Endothelial cell of umbilical vein (primary cell): ENCODE data around the gene UNC119B. TPM values are rescaled to one million over a fixed set of nuclear protein-coding genes. Genes with fewer than 3 reads are reported as not detected.

Source experiments
- BruUV-seq: library from RNA; stranded (reverse); fragments of 400-500 nt; replicated peaks from 2 replicates; lab custom pipeline; 2021; lab: Mats Ljungman, UMichigan
- CTCF ChIA-PET: fragments of 300-600, 350-600 bp; sonication (Branson Sonifier 250); formaldehyde crosslinking; loops from one replicate; lab custom pipeline; 2021; ENCODE audit warnings: antibody characterized with exemption, inconsistent platforms; lab: Charles Lee
- POLR2A ChIA-PET: fragments of 300-600, 350-600 bp; sonication (Branson Sonifier 250); formaldehyde crosslinking; loops from one replicate; lab custom pipeline; 2021; ENCODE audit warnings: antibody characterized with exemption, inconsistent platforms; lab: Charles Lee
- DNase-seq: peaks from one replicate; pipeline ENCODE4 v3.0.0-alpha.2; 2011; ENCODE audit warnings: low read depth, low spot score
- FAIRE-seq: peaks from 2 replicates; lab custom pipeline; 2011; peaks lifted over from hg19 to GRCh38; lab: Jason Lieb, UNC
- H2AFZ ChIP-seq: 2 replicates; pipeline ENCODE4 v1.6.0; 2012; ENCODE audit warnings: low read depth, low read length, control low read depth, inconsistent platforms
- H3K27ac ChIP-seq: 2 replicates; pipeline ENCODE4 v1.5.1; 2011; ENCODE audit warnings: low read depth, mild to moderate bottlenecking, control low read depth, low read length, moderate library complexity; ENCODE audit not compliant: insufficient read depth
- H3K27me3 ChIP-seq, 2 experiments: 2 replicates each; pipeline versions ENCODE4 v1.6.0 to v1.6.1; 2011; ENCODE audit warnings: low read length in 2 of 2, mixed read lengths in 1 of 2; ENCODE audit not compliant: control insufficient read depth in 2 of 2, insufficient read depth in 2 of 2
- H3K36me3 ChIP-seq, 2 experiments: 2 replicates in 1 of 2; 3 replicates in 1 of 2; pipeline ENCODE4 v1.5.1; 2011; ENCODE audit warnings: low read length in 2 of 2, mild to moderate bottlenecking in 1 of 2, moderate library complexity in 1 of 2; ENCODE audit not compliant: control insufficient read depth in 2 of 2, insufficient read depth in 2 of 2; ENCODE audit errors: extremely low read depth in 1 of 2
- H3K4me1 ChIP-seq: 3 replicates; pipeline ENCODE4 v1.5.1; 2011; ENCODE audit warnings: mild to moderate bottlenecking, low read length; ENCODE audit not compliant: control insufficient read depth, insufficient read depth; ENCODE audit errors: extremely low read depth
- H3K4me2 ChIP-seq: 2 replicates; pipeline ENCODE4 v1.6.1; 2011; ENCODE audit warnings: low read length, control low read depth, mixed read lengths; ENCODE audit not compliant: insufficient read depth
- H3K4me3 ChIP-seq, 3 experiments: fragments of 200-600 bp in 1 of 3; sonication (generic), shearing (Covaris generic) in 1 of 3; replicated peaks in 1 of 3; 2 replicates each; pipeline ENCODE4 v1.5.1; 2011 to 2016; ENCODE audit warnings: control low read depth in 3 of 3, low read length in 3 of 3, mild to moderate bottlenecking in 2 of 3, inconsistent platforms in 1 of 3, low read depth in 1 of 3, moderate library complexity in 1 of 3; ENCODE audit not compliant: insufficient read depth in 1 of 3
- H3K79me2 ChIP-seq: 2 replicates; pipeline ENCODE4 v1.6.0; 2012; ENCODE audit warnings: low read length, inconsistent platforms; ENCODE audit not compliant: control insufficient read depth, insufficient read depth
- H3K9ac ChIP-seq: replicated peaks from 2 replicates; pipeline ENCODE3; 2011; ENCODE audit warnings: low read length, control low read depth; ENCODE audit not compliant: insufficient read depth; ENCODE audit errors: extremely low read depth
- H3K9me1 ChIP-seq: replicated peaks from 3 replicates; pipeline ENCODE4 v1.6.0; 2011; ENCODE audit warnings: mild to moderate bottlenecking, low read length; ENCODE audit not compliant: control insufficient read depth, insufficient read depth; ENCODE audit errors: extremely low read depth
- H3K9me3 ChIP-seq: replicated peaks from 2 replicates; pipeline ENCODE4 v1.5.1; 2012; ENCODE audit warnings: low read length, inconsistent platforms; ENCODE audit not compliant: control insufficient read depth, insufficient read depth
- H4K20me1 ChIP-seq: replicated peaks from 2 replicates; pipeline ENCODE3; 2011; ENCODE audit warnings: mild to moderate bottlenecking, low read length; ENCODE audit not compliant: control insufficient read depth, insufficient read depth; ENCODE audit errors: extremely low read depth
- CTCF ChIP-seq, 2 donors: IDR thresholded peaks; 1 replicate in 1 of 2; 2 replicates in 1 of 2; pipeline ENCODE4 v1.5.1; 2011; ENCODE audit warnings: low read length in 2 of 2, mild to moderate bottlenecking in 2 of 2, moderate library complexity in 2 of 2, control low read depth in 1 of 2, inconsistent platforms in 1 of 2, low read depth in 1 of 2; ENCODE audit not compliant: insufficient read depth in 1 of 2; ENCODE audit errors: extremely low read depth in 1 of 2
- FOS ChIP-seq: IDR thresholded peaks from 2 replicates; pipeline ENCODE4 v1.6.1; 2011; ENCODE audit warnings: mild to moderate bottlenecking, low read length, moderate library complexity, borderline replicate concordance; ENCODE audit not compliant: insufficient read depth
- GATA2 ChIP-seq: IDR thresholded peaks from 2 replicates; pipeline ENCODE4 v1.7.0; 2011; ENCODE audit warnings: low read depth, mild to moderate bottlenecking, moderate library complexity, mixed read lengths, low read length; ENCODE audit not compliant: insufficient read length, insufficient read depth
- JUN ChIP-seq: IDR thresholded peaks from 2 replicates; pipeline ENCODE4 v1.6.1; 2011; ENCODE audit warnings: borderline replicate concordance, low read depth; ENCODE audit not compliant: insufficient read length, insufficient read depth
- MAX ChIP-seq: IDR thresholded peaks from 2 replicates; pipeline ENCODE4 v1.6.1; 2011; ENCODE audit not compliant: insufficient read depth, insufficient read length
- POLR2AphosphoS5 ChIP-seq: IDR thresholded peaks from 2 replicates; pipeline ENCODE4 v1.6.1; 2012; ENCODE audit warnings: low read depth, mild to moderate bottlenecking, control low read depth, low read length, moderate library complexity; ENCODE audit not compliant: insufficient read depth
- dilution Hi-C: fragments of 300-500 bp; cut with MboI; formaldehyde crosslinking; loops from one replicate; pipeline ENCODE4 v1.15.0; 2019; ENCODE audit warnings: low sequenced_read_pairs; ENCODE audit not compliant: extremely low pct_ligation_motif_present
- intact Hi-C: fragments of 100-400 bp; cut with micrococcal nuclease; formaldehyde crosslinking; loops from one replicate; pipeline ENCODE4 v1.10.0; 2022
- polyA plus RNA-seq, 4 experiments: library from polyadenylated mRNA; depleted of rRNA in 3 of 4; stranded (reverse) in 3 of 4; unstranded in 1 of 4; fragments of >200 nt; gene quantifications; 2 replicates each; pipeline versions ENCODE4 v1.2.1 to v1.2.3, GENCODE V29; 2011 to 2012; ENCODE audit warnings: missing spikeins in 1 of 4
- total RNA-seq: library from RNA; stranded (reverse); gene quantifications from 2 replicates; pipeline ENCODE4 v1.2.3, GENCODE V29; 2021

UNC119B gene
- total and polyA plus RNA-seq, 2 donors (not counting 3 experiments of a cell fraction or from before 2014, with no cell fraction given) = 23.1 to 33.7 TPM

GRCh38 chr12:120739821-120740613, 29.8 kb downstream of the UNC119B start:
- Histone ChIP-seq H2AFZ (no peak overlapping the region), H3K9ac (no peak overlapping the region), H3K9me3 (no peaks in the 10 kb centered on the region), H3K9me1 (no peaks in the 10 kb centered on the region), H3K36me3 (no peaks in the 10 kb centered on the region), H3K4me2 (no peak overlapping the region), H3K4me1 (no peaks in the 10 kb centered on the region), H3K79me2 (no peaks in the 10 kb centered on the region), H4K20me1 (no peaks in the 10 kb centered on the region), H3K27me3 (no peaks in the 10 kb centered on the region), H3K27ac (no peak overlapping the region), H3K4me3 (no peak overlapping the region)
- TF ChIP-seq JUN (no peak), GATA2 (no peak), MAX (no peak), FOS (no peak), CTCF (IDR thresholded peaks at IDR 0.05; ENCODE audit: extremely low read depth in 1 of 2, insufficient read depth in 1 of 2, low read depth in 1 of 2, low read length in 2 of 2) (no peak), POLR2AphosphoS5 (no peak)
- dilution Hi-C loops = no loop called here
- CTCF ChIA-PET = no interaction called here
- POLR2A ChIA-PET = no interaction called here
- FAIRE-seq = no peak
- intact Hi-C loops = no loop called here
- BruUV-seq = no TSS peak
- no peak for DNase-seq
